ENCODE data around the gene DIO1. TPM values are rescaled to one million over a fixed set of nuclear protein-coding genes. Genes with fewer than 3 reads are reported as not detected.

Gene DIO1
- polyA plus RNA-seq, 1 donor from 2014 or later = 0.18 TPM

- peaks cover 1% of the 10 kb centered on the region for H3K36me3 Mint-ChIP-seq
- no peaks in the 10 kb centered on the region for H3K9me3 Mint-ChIP-seq
- H3K4me3 Mint-ChIP-seq = no peak overlapping the region
- no peaks in the 10 kb centered on the region for H3K27me3 Mint-ChIP-seq
- H3K4me1 Mint-ChIP-seq = peaks cover 0 to 3% (median 2%) of the 10 kb centered on the region in 3 donors
- no peak overlapping the region for H3K27ac Mint-ChIP-seq
These were observed 65.8 kb downstream of the DIO1 start for GRCh38 chr1:53959664-53960250.

Other genes starting within 250 kb of the DIO1 start
- gene GLIS1, start 155.0 kb upstream of the DIO1 start, polyA plus RNA-seq = not detected
- 6.8 TPM for gene NDC1, start 55.9 kb upstream of the DIO1 start, polyA plus RNA-seq
- 22.2 TPM for gene YIPF1, start 4.4 kb upstream of the DIO1 start, polyA plus RNA-seq
- 58.6 TPM for gene IFT25, start 51.5 kb downstream of the DIO1 start, polyA plus RNA-seq
- gene LRRC42, start 52.2 kb downstream of the DIO1 start, polyA plus RNA-seq = 10.4 TPM
- not detected for gene LDLRAD1, start 124.0 kb downstream of the DIO1 start, polyA plus RNA-seq
- gene TMEM59, start 159.0 kb downstream of the DIO1 start, polyA plus RNA-seq = 386 TPM
- 7.8 TPM for gene TCEANC2, start 159.4 kb downstream of the DIO1 start, polyA plus RNA-seq